Adipocyte (in vitro differentiated cells): Measurements from ENCODE around the gene DIAPH2.
"Not testable (repeated sequence)": the region's sequence is repeated elsewhere in the genome, so short reads cannot be mapped to it uniquely, and the experiment has no call there.

ENCODE experiments used
- DNase-seq: peaks from one replicate; pipeline ENCODE4 v3.0.0-alpha.2; 2015; ENCODE audit warnings: low read depth
- H3K27me3 ChIP-seq: replicated peaks from 2 replicates; pipeline ENCODE4 v1.7.0; 2013; ENCODE audit warnings: mild to moderate bottlenecking, low read length, moderate library complexity; ENCODE audit not compliant: control insufficient read depth, insufficient read depth
- H3K36me3 ChIP-seq: 2 replicates; pipeline ENCODE4 v1.7.0; 2013; ENCODE audit warnings: low read length, mild to moderate bottlenecking, moderate library complexity; ENCODE audit not compliant: control insufficient read depth, insufficient read depth, severe bottlenecking
- H3K4me1 ChIP-seq: 2 replicates; pipeline ENCODE4 v1.7.0; 2013; ENCODE audit warnings: mild to moderate bottlenecking, low read length, moderate library complexity; ENCODE audit not compliant: control insufficient read depth, insufficient read depth
- H3K4me3 ChIP-seq: 2 replicates; pipeline ENCODE4 v1.7.0; 2013; ENCODE audit warnings: mild to moderate bottlenecking, low read length, moderate library complexity
- H3K9ac ChIP-seq: 2 replicates; pipeline ENCODE4 v1.7.0; 2013; ENCODE audit warnings: mild to moderate bottlenecking, low read length, moderate library complexity
- H3K9me3 ChIP-seq: 2 replicates; pipeline ENCODE4 v1.7.0; 2013; ENCODE audit warnings: mild to moderate bottlenecking, low read length, moderate library complexity; ENCODE audit not compliant: control insufficient read depth

Gene DIAPH2

DNA sequence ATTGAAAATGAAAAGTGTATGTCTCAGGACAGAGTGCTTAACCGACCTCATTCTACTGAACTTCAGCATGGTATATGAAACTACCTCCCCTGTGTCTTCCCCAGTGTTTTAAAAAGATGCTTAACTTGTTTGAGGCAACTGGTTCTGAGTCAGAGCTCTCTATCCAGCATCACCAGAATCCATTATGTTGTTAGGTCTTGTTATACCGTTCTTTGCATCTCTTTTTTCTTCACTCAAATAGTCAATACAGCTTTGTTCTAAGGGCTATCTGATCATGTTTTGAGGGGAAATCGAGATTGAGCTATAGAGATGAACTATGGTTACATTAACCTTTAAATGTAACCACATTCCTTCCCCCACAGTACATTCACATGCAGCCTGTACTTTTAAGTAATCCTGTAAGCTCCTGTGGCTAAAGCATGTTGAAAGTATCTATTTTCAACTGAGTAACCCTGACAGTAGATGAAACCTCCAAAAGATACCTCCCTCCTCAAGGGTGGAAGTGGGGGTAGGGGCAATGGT is 713.4 kb downstream of the DIAPH2 start:
- H3K4me3 ChIP-seq = no peak overlapping the region
- no peaks in the 10 kb centered on the region for H3K4me1 ChIP-seq
- no peak overlapping the region for H3K9ac ChIP-seq
- no peaks in the 10 kb centered on the region for H3K27me3 ChIP-seq
- peak; percentile 17 for DNase-seq
- H3K9me3 ChIP-seq = no peaks in the 10 kb centered on the region
- no peaks in the 10 kb centered on the region for H3K36me3 ChIP-seq

DNA sequence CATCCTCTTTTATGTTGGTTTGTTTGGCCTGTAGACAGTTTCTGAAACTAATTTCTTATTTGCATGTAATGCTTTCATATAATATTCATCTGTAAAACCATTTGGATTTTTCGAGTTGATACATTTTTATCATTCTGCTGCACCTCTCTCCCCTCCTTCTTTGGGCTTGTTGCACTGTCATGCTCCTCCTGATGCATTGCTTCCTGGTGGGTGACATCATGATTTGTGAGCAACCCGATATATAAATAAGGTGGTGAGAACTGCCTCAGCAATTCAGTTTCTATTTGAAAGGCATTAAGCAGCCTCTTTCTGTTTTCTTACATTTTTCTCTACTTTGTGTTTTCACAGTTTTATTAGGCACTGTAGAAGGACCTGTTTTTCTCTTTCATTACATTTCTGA is 714.8 kb downstream of the DIAPH2 start:
- Histone ChIP-seq H3K9me3 (no peaks in the 10 kb centered on the region), H3K4me3 (no peak overlapping the region), H3K36me3 (no peaks in the 10 kb centered on the region), H3K27me3 (no peaks in the 10 kb centered on the region), H3K9ac (no peak overlapping the region), H3K4me1 (no peaks in the 10 kb centered on the region)
- DNase-seq = peak; percentile 45

DNA sequence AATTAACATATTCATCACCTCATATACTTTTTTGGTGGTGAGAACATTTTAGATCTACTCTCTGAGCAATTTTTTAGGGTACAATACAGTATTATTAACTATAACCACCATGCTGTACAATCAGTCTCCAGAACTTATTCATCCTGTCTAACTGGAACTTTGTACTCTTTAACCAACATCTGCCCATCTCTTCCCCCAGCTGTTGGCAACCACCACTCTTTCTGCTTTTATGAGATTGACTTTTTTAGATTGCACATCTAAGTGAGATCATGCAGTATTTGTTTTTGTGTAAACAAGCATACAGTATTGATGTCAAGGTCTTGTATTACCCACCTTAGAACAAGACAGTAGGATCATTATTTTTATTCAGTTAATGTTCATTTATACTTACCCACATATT is 715.9 kb downstream of the DIAPH2 start:
- Histone ChIP-seq H3K9ac (no peak overlapping the region), H3K4me1 (no peaks in the 10 kb centered on the region), H3K36me3 (no peaks in the 10 kb centered on the region), H3K9me3 (no peaks in the 10 kb centered on the region), H3K4me3 (no peak overlapping the region), H3K27me3 (no peaks in the 10 kb centered on the region)
- DNase-seq = no peak

DNA sequence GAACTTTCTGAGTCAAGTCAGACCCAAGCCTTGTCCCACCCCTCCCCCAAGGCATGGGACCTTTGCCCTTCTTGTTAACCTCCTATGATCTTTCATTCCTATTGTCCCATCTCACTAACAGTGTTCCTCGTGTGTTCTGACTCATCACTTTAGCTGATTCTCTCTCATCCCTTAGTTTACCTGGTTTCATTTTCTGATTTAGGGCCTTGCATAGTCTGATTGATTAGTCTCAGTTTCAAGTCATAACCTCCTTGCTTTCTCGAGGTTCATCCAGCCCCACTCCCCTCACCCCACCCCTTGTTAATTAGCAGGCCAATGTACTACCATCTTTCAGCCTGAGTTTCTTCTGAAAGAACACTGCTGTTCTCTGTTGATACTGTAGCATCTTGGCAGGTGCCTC is 716.5 kb downstream of the DIAPH2 start:
- H3K4me3 ChIP-seq = no peak overlapping the region
- H3K36me3 ChIP-seq = no peaks in the 10 kb centered on the region
- no peak overlapping the region for H3K9ac ChIP-seq
- no peaks in the 10 kb centered on the region for H3K4me1 ChIP-seq
- DNase-seq = no peak
- no peaks in the 10 kb centered on the region for H3K27me3 ChIP-seq
- H3K9me3 ChIP-seq = no peaks in the 10 kb centered on the region

DNA sequence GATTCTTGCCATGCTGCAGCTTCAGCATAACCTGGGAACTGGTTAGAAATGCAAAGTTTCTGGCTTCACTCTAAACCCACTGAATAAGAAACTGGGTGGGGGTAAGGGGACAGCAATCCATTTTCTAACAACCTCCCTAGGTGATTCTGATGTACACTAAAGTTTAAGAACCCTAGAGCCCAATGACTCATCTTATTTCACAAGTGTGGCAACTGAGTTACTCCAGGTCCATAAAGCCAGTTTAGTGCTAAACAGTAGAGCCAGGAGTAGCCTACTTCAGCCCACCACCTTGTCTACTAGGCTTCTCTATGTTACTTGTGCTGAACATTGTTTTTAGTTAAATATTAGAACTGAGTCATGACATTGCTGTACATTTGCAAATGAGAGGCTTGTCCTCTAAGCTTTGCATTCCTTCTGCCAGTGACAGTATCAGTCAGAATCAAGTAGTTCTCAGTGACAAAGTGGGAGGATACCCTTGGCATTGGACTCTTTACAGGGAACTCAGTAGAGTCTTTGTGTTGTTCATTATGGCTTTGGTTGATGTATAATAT is 717.0 kb downstream of the DIAPH2 start:
- Histone ChIP-seq H3K4me1 (no peaks in the 10 kb centered on the region), H3K36me3 (no peaks in the 10 kb centered on the region), H3K9me3 (no peaks in the 10 kb centered on the region), H3K4me3 (no peak overlapping the region), H3K9ac (no peak overlapping the region), H3K27me3 (no peaks in the 10 kb centered on the region)
- no peak for DNase-seq

DNA sequence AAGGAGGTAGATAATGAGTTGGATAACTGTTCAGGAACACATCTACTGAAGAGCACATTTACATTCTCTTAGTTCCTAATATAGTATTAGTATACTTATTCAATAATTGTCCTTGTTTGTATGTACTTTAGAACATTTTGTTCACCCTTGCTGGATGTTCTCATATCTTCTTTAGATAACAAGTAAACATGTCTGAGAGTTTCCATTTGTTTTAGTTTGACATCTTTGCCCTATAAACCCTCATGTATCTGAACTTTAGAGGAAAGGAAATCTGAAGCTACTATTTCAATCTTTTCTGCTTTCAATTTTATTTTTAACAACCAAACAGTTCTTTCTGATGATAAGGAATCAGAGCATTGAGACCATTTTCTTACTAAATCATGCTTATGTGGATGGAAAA is 717.7 kb downstream of the DIAPH2 start:
- H3K4me1 ChIP-seq = no peaks in the 10 kb centered on the region
- no peak for DNase-seq
- no peaks in the 10 kb centered on the region for H3K9me3 ChIP-seq
- no peak overlapping the region for H3K9ac ChIP-seq
- H3K36me3 ChIP-seq = no peaks in the 10 kb centered on the region
- H3K27me3 ChIP-seq = no peaks in the 10 kb centered on the region
- no peak overlapping the region for H3K4me3 ChIP-seq

DNA sequence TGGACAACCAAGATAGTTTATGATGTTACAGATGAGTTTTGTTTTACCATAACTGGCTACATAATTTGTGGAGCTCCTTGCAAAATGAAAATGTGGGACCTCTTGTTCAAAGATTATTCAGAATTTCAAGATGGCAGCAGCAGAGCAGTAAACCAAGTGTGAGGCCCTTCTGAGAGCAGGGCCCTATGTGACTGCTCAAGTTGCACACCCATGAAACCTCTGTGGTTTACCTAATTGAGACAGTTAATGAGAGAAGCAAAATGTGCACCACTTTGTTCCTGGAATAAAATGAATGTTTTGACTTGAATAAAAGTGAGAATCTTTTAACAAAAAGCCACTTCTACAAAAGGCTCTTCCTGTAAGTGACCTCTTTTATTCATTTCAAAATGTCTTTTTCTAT is 718.3 kb downstream of the DIAPH2 start:
- Histone ChIP-seq H3K27me3 (no peaks in the 10 kb centered on the region), H3K9me3 (no peaks in the 10 kb centered on the region), H3K4me1 (no peaks in the 10 kb centered on the region), H3K4me3 (no peak overlapping the region), H3K9ac (no peak overlapping the region), H3K36me3 (no peaks in the 10 kb centered on the region)
- no peak for DNase-seq

DNA sequence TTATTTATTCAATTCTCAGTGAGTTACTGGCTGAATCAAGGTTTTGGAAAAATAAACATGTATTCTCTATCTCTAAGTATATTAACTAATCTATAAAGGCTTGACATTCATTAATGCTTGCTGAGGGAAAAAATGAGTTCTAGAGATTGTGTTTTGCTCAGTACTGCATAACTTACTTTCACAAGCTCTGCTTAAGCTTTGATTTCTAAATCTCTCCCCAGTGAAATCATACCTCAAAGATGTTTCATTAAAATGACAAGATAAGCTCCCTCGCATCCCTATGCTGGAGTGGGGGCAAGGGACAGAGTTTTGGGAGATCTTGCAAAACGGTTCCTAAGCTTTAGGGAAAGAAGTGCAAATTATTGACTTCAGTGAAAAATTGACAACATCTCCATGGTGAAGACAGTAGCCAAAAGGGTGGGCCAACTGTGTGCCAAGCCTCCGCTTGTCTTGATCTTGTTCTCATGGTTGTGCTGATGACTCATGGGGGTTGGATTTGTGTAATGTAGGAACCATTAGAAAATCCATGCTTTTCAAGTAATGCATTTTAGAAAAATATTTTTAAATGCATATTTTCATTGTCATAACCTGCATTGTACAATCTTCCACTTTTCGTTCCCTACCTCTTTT is 720.5 kb downstream of the DIAPH2 start:
- DNase-seq = no peak
- Histone ChIP-seq H3K36me3 (no peaks in the 10 kb centered on the region), H3K9ac (no peak overlapping the region), H3K9me3 (peaks cover 6% of the 10 kb centered on the region), H3K27me3 (no peaks in the 10 kb centered on the region), H3K4me3 (no peak overlapping the region), H3K4me1 (peaks cover 8% of the 10 kb centered on the region)

DNA sequence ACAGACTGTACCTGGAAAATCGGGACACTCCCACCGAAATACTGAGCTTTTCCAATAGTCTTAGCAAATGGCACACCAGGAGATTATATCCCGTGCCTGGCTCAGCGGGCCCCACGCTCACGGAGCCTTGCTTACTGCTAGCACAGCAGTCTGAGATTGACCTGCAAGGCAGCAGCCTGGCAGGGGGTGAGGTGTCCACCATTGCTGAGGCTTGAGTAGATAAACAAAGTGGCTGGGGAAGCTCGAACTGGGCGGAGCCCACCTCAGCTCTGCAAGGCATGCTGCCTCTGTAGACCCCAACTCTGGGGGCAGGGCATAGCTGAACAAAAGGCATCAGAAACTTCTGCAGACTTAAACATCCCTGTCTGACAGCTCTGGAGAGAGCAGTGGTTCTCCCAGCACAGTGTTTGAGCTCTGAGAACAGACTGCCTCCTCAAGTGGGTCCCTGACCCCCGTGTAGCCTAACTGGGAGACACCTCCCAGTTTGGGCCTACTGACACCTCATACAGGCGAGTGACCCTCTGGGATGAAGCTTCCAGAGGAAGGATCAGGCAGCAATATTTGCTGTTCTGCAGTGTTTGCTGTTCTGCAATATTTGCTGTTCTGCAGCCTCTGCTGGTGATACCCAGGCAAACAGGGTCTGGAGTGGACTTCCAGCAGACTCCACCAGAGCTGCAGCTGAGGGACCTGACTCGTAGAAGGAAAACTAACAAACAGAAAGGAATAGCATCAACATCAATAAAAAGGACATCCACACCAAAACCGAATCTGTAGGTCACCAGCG is 725.2 kb downstream of the DIAPH2 start:
- H3K9me3 ChIP-seq, H3K4me1 ChIP-seq, H3K36me3 ChIP-seq, H3K4me3 ChIP-seq, H3K27me3 ChIP-seq, DNase-seq, H3K9ac ChIP-seq: not testable (repeated sequence)

DNA sequence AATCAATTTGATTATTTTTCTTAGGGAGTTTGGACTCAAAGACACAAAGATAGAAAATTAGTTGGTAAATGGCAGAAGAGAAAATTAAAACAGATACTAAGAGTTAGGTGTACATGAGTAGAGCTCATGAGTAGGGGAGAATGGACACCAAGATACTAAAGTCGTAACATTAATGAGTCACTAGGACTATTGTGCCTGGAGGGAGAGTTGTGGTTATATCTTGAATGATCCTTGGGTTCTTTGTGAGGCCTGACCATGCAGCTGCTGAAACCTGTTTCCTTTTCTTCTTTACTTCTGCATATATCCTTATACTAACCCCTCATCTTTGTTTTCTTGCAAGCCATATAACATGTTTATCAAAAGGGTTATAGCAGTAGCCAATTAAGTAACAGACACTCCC is 731.8 kb downstream of the DIAPH2 start:
- DNase-seq = no peak
- no peaks in the 10 kb centered on the region for H3K9me3 ChIP-seq
- no peak overlapping the region for H3K4me3 ChIP-seq
- no peaks in the 10 kb centered on the region for H3K4me1 ChIP-seq
- no peaks in the 10 kb centered on the region for H3K36me3 ChIP-seq
- H3K27me3 ChIP-seq = peaks cover 3% of the 10 kb centered on the region
- no peak overlapping the region for H3K9ac ChIP-seq

DNA sequence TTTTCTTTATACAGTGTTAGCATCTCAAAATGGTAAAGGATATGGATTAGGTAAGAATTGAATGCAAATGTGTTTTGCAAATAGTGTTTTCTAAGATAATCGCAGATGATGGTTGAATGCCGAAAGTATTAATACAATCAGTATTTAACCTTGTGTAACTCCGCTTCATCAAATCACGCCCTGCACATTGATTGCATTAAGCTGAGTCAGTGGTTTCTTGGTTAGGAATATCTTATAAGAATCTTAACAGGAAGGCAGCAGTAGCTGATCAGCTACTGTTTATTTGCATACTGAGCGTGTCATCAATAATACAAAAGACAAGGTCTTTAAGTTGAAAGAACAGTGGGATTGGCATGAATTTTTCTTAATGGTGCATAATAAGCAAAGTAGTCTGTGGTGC is 744.5 kb downstream of the DIAPH2 start:
- no peak overlapping the region for H3K9ac ChIP-seq
- DNase-seq = no peak
- peaks cover 13% of the 10 kb centered on the region for H3K36me3 ChIP-seq
- no peaks in the 10 kb centered on the region for H3K4me1 ChIP-seq
- H3K9me3 ChIP-seq = no peaks in the 10 kb centered on the region
- H3K4me3 ChIP-seq = no peak overlapping the region
- H3K27me3 ChIP-seq = no peaks in the 10 kb centered on the region
